RCC 7860 (cell line): ENCODE results near the gene PIP5K1C.

Experiments used
- DNase-seq: peaks from one replicate; pipeline ENCODE4 v3.0.0-alpha.2; 2015; ENCODE audit warnings: low spot score
- FAIRE-seq: peaks from 2 replicates; lab custom pipeline; 2012; peaks lifted over from hg19 to GRCh38; lab: Jason Lieb, UNC

PIP5K1C gene

DNA sequence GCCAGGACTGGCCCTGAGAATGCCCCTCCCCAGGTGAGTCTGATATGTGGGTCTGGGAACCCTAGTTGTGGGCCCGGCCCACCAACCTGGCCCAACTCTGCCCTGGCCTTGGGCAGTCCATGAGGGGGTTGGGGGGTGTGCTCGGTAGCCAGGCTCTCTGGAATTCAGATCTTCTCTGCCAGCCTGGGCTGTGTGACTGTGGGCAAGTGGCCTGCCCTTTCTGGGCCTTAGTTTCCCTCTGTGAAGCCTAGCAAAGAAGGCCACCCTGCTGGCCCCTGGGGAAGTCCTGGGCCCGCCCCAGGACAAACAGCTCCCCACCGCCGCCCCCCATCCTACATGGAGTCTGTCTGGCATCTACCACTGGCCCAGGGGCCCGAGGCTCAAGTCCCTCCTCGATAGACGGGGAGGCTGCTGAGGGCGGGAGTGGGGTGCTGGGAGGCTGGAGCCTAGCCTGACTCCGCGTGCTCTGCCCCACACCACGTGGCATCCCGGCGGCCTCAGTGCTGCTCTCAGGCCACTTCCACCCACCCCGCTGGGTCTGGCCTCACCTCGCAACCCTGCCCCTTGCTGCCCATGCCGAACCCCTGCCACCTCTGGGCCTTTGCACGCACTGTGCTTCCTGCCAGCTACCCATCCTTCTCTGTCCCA lies 85.3 kb downstream of the PIP5K1C start:
- DNase-seq = no peak

DNA sequence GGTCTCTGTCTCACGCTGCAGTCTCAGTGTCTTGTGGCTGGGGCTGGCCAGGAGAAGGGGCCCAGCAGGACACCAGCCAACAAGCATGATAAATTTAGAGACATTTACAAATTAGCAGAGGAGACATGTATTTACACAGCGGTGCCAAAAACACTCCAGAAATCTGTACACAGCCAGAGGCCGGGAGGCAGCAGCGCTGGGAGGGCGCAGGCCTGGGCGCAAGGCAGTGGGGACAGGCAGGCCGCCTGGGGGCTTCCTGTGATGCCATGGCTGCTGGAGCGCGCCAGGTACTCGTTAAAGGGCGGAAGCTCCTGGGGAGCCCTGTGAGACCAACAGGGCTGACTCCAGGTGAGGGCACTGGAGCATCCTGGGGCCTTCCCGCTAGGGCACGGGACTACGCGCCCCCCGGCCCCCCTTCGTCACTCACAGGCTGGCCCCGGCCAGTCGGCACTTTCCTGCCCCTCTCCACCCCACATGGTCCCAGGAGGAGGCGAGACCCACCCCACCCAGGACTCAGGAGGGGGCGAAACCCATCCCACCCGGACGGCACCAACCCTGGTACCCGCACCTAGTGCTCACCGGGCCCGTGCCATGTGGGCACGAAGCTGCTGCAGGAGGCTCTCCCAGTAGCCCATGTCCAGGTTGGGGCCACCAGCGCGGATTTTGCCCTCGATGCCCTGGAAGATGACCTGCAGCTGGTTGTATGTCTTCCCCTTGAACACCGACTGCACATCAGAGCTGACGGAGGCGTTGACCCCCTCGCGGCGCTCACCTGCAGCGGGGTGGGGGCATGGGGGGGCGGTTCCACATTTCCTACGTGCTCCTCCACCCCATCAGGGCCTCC lies 86.2 kb downstream of the PIP5K1C start:
- no peak for FAIRE-seq
- no peak for DNase-seq

More for the DNA sequence above, 85.3 kb downstream of the PIP5K1C start:
- no peak for FAIRE-seq

DNA sequence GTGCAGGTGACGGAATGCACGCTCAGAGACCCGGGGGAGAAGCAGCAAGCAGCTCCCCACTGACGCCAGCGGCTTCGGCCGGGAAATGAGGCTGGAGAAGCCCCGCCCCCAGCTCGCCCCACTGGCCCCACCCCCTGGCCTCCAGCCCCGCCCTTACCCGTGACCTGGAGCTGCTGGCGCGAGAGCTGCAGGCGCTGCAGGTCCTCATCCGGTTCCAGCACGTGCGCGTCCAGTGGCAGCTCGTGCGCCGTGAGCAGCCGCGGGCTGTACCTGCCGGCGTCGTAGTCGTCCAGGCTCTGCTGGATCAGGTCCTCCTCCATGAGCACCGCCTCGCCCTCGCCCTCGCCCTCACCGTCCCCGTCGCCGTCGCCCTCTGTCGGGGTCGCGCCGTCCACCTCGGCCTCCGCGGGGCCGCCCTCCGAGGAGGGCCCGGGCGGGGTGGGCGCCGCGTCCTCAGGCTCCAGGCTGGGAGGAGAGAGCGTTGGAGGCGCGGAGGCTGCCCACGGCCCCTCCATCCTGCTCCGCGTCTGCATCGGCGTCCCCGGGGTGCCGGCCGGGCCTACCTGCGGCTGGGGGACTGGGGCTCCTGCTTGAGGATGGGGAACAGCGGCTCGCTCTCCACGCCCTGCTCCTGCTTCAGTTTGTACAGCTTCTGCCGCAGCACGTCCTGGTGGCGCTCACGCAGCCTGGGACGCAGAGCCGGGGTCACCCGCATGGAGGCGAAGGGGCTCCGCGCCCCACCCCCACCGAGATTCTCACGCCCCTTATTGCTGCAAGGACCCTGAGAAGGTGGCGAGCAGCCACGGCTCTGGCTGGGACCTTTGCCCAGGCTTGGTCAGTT lies 87.1 kb downstream of the PIP5K1C start:
- FAIRE-seq (no peak), DNase-seq (no peak)

DNA sequence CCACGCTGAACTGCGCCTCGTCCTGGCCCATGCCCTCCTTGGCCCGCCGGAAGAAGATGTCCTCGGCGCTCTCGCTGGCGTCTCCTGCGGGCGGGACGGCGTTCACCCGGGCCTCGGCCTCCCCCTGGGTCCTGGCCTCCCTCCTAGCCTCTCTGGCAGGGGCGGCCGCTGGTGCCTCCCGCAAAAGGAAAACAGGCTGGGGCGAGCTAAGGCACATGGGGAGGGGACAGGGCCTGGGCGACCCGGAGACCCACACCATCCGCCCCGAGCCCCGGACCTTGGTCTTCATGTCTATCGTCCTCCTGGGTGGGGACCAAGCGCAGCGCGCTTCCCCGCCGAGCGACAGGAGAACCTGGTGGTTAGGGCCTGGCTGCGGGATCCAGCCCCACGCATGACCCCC lies 87.9 kb downstream of the PIP5K1C start:
- DNase-seq (no peak), FAIRE-seq (no peak)

DNA sequence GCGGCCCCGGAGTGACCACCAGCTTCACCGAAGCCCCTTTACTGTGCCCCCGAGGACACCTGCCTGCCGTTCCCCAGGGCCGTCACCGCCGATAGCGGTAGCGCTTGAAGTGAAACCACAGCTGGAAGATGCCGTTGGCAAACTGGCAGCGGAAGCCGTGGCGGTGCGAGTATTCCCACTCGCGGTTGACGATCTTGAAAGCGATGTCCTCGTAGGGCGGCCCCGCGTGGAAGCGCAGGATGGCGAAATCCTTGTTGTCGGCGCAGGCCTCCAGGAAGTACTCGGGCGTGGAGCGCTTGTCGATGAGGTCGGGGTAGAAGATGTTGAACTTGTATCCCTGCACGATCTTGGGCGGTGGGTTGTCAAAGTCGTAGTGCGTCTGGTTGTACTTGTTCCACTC lies 88.4 kb downstream of the PIP5K1C start:
- no peak for DNase-seq
- FAIRE-seq = no peak

DNA sequence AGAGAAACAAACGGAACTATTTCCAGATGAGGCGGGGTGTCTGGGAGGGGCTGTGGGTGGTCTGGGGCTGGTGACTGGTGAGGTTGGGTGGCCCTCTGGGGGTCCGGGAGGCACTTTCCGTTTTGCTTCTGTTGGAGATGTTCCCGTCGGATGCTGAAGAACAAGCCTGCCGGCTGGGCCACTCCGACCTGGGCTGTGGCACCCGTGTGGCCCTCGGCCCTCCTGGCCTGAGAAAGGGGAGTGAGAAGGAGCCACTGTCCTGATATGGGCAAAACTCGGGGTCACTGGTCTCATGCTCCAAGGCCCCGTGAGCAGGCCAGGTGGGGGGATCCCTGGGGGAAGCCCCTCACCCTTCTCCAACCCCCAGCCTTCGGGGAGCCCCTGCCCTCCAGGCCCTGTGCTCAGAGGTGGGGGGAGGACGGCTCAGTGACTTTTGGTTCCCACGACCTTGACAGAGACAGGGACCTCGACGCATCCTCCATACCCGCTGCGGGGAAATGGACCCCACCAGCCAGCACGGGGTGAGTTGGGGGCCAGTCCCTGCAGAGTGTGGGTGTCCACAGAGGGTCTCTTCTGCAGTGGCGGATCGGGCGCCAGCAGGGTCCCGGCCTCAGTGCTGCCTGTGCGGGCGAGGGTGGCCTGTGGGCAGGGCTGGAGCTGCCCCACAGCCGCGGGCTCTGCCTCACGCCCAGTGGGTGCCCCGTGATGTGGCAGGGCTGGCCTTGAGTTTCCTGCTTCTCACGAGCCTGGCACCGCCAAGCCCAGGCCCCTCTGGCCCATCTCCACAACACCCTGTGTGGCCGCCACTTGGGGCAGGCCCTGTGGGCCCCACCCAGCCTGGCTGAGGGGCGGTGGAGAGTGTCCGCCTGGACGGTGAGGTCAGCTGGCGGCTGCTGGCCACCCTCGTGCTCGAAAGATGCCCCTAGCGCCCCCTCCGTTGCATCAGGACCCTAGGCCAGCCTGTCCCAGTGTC lies 89.2 kb downstream of the PIP5K1C start:
- FAIRE-seq = no peak
- DNase-seq = no peak

DNA sequence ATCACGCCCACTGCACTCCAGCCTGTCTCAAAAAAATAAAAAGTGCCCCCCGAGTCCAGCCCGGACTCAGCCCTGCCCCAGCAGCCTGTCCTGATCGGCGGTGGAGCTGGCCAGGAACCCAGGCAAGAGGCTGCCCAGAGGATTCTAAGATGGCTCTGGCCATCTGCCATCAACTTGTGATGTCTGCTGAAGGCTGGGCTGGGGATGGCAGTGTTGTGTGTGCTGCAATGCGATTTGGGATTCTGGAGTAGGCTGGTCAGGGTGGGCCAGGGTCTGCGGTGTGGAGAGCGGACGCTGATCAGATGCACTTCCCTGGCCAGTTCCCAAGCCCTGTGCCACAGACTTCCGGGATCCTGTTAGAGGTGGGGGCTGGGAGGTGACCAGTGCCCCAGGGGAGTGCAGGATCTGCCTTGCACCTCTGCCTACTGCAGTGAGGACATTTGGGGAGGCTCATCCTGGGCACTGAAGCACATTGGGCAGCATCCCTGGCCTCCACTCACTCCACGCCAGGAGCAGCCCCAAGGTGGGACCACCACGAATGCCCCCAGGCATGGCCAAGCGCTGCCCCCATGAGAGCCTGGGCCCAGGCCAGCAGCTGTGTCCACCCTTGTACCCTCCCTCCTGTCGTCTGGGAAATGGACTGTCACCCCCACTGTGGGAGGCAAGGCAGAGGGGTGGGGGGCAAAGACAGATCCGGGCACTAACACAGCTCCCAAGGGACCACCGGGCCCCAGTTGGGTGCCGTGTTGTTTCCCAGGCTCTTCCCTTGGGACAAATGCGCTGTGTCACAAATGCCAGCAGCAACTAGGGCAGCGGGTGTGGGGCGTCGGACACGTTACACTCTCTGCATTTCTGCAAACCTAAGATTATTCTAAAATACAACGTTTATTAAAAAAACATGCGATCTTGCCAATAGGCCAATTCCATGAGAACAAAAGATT lies 90.2 kb downstream of the PIP5K1C start:
- FAIRE-seq (no peak), DNase-seq (no peak)

DNA sequence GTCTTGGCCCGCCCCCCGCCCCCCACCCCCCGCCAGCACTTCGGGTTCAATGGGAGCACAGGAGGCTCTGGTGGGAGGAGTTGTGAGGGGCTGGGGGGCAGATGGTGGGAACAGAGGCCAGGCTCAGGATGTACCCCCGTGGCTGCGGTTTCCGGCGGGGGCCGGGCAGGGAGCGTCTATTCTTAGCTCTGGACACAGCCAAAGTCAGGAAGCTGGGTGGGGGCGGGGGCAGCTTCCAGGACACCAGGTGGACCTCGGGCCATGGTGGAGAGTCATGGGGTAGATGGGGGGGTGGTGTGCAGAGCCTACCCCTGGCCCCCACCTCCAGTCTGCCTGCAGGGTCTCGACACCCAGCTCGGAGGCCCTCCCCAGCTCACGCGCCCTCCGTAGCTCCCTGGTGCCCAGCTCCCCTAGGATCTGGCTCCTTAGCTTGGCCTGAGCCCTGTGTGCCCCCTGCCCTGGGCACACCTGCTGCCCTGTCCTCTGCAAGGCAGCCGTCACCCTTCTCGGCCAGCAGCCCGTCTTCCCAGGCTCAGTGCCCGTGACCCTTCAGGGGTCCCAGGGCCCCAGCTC lies 91.4 kb downstream of the PIP5K1C start:
- FAIRE-seq = no peak

DNA sequence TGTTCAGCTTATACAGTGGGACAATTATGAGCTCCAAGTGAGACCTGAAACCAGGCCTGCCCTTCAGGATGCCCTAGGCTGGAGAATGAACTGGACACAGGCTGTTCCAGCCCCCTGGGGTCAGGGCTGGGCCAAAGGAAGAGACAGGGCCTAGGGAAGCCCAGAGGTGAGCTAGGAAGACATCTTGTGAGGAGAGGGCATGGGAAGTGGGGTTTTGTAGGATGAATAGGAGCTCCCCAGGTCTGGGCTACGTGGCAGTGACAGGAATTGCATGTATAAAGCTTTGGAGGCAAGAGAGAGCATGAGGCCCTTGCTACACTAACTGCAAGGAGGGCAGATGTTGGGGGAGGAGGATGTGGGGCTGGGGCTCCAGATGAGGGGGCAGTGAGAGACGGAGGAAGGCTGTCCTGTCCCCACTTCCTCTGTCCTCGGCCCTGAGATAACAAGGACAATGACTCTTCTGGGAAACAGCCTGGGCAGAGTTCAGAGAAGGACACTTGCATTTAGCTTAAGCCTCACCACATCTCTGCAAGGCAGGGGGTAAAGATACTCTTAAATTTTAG lies 92.1 kb downstream of the PIP5K1C start:
- DNase-seq = no peak
- no peak for FAIRE-seq

More for the DNA sequence above, 91.4 kb downstream of the PIP5K1C start:
- no peak for DNase-seq

DNA sequence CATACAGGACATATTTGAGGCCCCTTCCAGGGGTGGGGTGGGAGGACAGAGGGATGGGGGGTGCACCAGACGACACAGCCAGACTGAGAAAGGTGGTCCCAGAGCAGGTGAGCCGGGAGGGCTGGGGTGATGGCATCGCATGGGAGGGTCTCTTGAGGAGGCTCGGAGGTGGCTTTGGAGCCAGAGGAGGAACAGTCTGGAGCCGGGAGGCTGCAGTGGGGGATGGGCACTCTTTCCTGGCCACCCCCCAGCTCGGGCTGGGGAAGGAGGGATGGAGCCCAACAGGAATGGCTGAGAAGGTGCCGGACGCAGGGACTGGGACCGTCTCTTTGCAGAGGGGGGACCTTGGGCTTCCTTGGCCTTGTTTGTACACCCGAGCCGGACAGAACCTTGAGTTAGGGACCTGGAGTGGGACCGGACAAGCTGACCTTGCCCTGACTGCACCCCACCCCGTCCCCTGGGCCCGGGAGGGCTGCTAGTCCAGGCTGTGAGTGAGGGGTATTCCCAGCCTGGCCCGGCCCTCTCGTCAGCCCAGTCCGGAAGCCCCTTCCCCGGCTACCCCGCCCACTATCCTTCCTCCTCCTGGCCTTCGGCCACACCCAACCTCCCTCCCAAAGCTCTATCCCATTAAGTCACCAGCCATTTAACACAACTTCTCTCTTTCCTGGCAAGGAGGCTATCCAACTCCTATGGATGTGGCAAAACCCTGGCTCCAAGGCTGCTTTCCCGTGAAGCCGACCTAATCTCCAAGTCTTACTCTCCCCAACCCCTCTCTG lies 92.8 kb downstream of the PIP5K1C start:
- FAIRE-seq (no peak), DNase-seq (no peak)

DNA sequence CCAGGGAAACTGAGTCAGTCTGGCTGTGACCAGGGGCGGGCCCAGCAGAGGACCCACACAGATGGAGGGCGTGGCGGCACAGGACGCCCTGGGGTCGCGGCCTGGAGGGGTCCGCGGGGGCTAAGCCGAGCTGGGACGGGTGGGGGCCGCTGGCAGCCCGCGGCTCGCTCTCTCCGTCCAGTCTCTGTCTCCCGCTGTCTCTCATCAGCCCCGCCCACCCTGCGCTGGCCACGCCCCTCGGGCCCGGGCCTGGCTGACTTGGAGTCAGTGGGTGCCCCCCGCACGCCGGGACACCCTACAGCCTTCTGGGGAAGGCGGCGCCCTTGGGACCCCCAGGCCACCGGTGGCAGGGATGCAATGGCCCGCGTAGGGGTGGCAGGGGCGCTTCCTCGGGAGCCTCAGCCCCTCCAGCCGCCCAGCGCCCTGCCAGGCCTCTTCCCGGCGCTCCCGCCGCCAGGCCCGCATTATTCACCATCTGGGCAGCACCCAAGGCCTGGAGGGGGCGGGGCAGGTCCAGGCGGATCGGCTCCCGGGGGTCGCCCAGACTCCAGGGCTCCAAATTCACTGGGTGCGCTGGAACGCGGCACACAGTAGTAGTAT lies 93.5 kb downstream of the PIP5K1C start, which contains the start of gene TBXA2R:
TSS of gene TBXA2R (minus strand) at position 186 of the 600 bp plus-strand sequence. CDS start 6,241 bp downstream, outside the sequence.
- FAIRE-seq (no peak), DNase-seq (no peak)

DNA sequence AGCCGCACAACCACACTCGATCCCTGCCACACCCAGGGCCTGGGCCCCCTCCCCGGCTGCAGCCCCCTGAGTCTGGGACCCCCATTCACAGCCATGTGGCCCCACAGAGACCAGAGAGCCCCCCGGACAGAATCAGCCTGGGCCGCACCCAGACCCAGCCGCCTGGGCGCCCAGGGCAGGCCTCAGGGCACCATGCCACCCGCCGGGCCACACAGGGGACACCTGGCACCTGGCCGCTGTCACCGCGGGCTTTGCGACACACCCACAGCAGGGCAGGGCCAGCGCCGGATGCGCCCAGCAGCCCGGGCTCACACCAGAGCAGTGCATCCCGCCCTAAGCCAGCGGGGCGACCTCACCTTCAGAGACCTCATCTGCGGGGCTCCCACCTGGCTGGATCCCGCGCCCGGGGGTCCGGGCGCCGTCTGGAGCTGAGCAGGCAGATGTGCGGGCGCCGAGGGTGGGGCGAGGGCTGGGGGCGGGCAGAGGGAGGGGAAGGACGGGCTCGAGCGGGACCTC lies 94.0 kb downstream of the PIP5K1C start:
- FAIRE-seq (no peak), DNase-seq (no peak)

DNA sequence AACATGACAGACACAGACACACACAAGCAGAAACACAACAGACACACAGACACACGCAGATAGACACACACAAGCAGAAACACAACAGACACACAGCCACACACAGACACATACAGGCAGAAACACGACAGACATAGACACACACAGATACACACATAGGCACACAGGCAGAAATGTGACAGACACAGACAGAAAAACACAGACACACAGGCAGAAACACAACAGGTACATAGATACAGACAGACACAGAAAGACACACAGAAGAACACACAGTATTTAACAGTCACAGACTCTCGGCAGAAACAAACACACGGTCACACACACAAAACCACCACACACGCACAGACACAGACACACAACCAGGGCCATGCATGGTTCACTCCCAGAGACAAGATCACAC lies 94.5 kb downstream of the PIP5K1C start:
- FAIRE-seq = no peak

DNA sequence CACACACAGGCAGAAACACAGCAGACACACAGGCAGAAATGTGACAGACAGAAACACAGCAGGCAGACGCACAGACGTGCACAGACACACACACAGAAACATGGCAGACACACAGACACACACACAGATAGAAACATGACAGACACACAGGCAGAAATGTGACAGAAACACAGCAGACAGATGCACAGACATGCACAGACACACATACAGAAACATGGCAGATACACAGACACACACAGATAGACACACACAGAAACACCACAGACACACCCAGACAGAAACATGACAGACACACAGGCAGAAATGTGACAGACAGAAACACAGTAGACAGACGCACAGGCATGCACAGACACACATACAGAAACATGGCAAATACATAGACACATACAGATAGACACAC lies 94.9 kb downstream of the PIP5K1C start:
- DNase-seq (no peak), FAIRE-seq (no peak)

More for the DNA sequence above, 94.5 kb downstream of the PIP5K1C start:
- no peak for DNase-seq

DNA sequence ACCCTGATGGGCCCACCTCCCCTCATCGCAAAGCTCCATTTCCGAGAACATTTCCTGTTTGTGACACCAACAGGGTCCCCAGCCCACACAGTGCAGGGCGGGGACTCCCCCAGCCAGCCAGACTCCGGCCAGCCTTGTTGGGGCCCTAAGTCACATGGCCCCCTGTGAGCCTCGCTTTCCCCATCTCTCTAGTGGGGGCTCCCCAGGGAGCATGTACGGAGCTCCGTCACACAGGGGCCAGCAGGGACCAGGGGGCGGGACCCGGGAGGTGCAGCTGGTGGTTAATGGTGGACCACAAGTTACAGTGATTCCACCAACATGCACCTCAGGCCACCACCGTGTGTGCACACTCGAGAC lies 95.3 kb downstream of the PIP5K1C start:
- FAIRE-seq (no peak), DNase-seq (no peak)

DNA sequence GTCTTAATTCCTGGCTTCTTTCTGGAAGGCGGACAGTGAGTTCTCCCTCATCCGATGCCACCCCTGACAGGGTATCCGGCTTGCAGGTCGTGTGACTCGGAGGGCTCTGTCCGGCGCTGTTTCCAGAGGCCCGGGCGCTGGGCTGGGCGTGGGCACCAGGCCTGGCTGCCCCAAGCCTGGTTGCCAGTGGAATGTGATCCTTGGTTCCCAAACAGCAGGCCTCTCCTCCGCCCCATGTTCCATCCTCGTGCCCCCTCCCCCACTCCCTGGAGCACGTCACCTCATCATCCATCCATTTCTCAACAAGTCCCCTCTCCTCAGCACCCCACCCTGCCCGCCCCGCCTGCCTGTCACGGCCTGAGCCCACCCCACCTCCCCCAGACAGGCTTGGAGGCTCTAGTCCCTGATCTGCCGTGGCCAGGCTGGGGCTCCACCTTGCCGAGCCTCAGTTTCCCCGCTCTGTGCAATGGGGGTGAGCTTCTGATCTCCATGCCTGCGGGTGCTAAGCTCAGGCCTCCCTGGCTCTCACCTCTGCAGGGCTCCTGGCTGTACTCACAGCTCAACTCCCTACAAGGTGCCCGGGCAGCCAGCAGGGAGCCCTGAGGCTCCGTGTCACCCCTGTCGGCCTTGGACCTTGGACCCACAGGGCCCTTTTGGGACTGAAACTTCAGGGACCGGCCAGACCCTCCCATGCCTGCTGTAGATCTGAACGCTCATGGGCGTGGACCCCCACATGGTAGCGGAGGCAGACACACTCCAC lies 95.9 kb downstream of the PIP5K1C start:
- DNase-seq = no peak
- FAIRE-seq = no peak
